ENCODE results near the gene COG8.

COG8 gene

GRCh38 chr16:69328854-69329316, 10.5 kb downstream of the COG8 start:
- peak overlapping the region; percentile 87 for H3K27ac ChIP-seq
- DNase-seq (ENCODE audit: low spot score): peak; percentile 65
- ChIA-PET POLR2A (ENCODE audit: low non-redundant PET) (interaction anchor here (0.5 to 2.0 kb wide), 2 partner anchors 11 to 1984 kb away, joined by 6 to 11 read pairs; partner anchors contain the start of genes COG8 and NIP7), CTCF (interaction anchor here (0.6 kb wide), 2 partner anchors 427 to 1044 kb away, joined by 3 read pairs; no protein-coding TSS in a partner anchor)
- TF ChIP-seq CTCF (conservative IDR thresholded peaks at IDR 0.05; ENCODE audit: low read depth): no peak

GRCh38 chr16:69327585-69328310, 11.6 kb downstream of the COG8 start:
- ChIA-PET POLR2A (ENCODE audit: low non-redundant PET) (no interaction called here), CTCF (interaction anchor here (1.1 kb wide), 1 partner anchor 13 kb away, joined by 5 read pairs; no protein-coding TSS in a partner anchor)
- peak overlapping the region; percentile 87 for H3K27ac ChIP-seq
- no peak for TF ChIP-seq CTCF (conservative IDR thresholded peaks at IDR 0.05; ENCODE audit: low read depth)
- DNase-seq (ENCODE audit: low spot score): no peak

GRCh38 chr16:69326172-69326873, 13.0 kb downstream of the COG8 start:
- POLR2A ChIA-PET (ENCODE audit: low non-redundant PET): no interaction called here
- peak overlapping the region; percentile 56 for H3K27ac ChIP-seq

GRCh38 chr16:69325784-69326171, 13.6 kb downstream of the COG8 start:
- H3K27ac ChIP-seq: peak overlapping the region; percentile 56
- CTCF ChIA-PET: interaction anchor here (0.7 kb wide), 1 partner anchor 351 kb away, joined by 3 read pairs; no protein-coding TSS in a partner anchor

More at GRCh38 chr16:69326172-69326873, 13.0 kb downstream of the COG8 start:
- DNase-seq (ENCODE audit: low spot score): no peak
- no peak for TF ChIP-seq CTCF (conservative IDR thresholded peaks at IDR 0.05; ENCODE audit: low read depth)
- CTCF ChIA-PET: interaction anchor here (0.7 to 1.1 kb wide), 3 partner anchors 14 to 351 kb away, joined by 3 to 5 read pairs (median 4); no protein-coding TSS in a partner anchor

GRCh38 chr16:69324585-69325253, 14.6 kb downstream of the COG8 start:
- peak overlapping the region; percentile 56 for H3K27ac ChIP-seq

More at GRCh38 chr16:69325784-69326171, 13.6 kb downstream of the COG8 start:
- DNase-seq (ENCODE audit: low spot score): no peak
- TF ChIP-seq CTCF (conservative IDR thresholded peaks at IDR 0.05; ENCODE audit: low read depth): no peak
- POLR2A ChIA-PET (ENCODE audit: low non-redundant PET): no interaction called here

More at GRCh38 chr16:69324585-69325253, 14.6 kb downstream of the COG8 start:
- ChIA-PET POLR2A (ENCODE audit: low non-redundant PET) (no interaction called here), CTCF (interaction anchor here (0.6 kb wide), 1 partner anchor 204 kb away, joined by 3 read pairs; no protein-coding TSS in a partner anchor)
- no peak for DNase-seq (ENCODE audit: low spot score)
- no peak for TF ChIP-seq CTCF (conservative IDR thresholded peaks at IDR 0.05; ENCODE audit: low read depth)
